Endothelial cell of umbilical vein (primary cell): ENCODE measurements around the gene RPS6KL1.

ENCODE experiments used
- CTCF ChIP-seq, 2 donors: IDR thresholded peaks; 1 replicate in 1 of 2; 2 replicates in 1 of 2; pipeline ENCODE4 v1.5.1; 2011; ENCODE audit warnings: low read length in 2 of 2, mild to moderate bottlenecking in 2 of 2, moderate library complexity in 2 of 2, control low read depth in 1 of 2, inconsistent platforms in 1 of 2, low read depth in 1 of 2; ENCODE audit not compliant: insufficient read depth in 1 of 2; ENCODE audit errors: extremely low read depth in 1 of 2
- EZH2 ChIP-seq: IDR thresholded peaks from 2 replicates; pipeline ENCODE4 v1.6.1; 2012; ENCODE audit warnings: borderline replicate concordance, low read depth, mild to moderate bottlenecking, moderate library complexity, low read length, inconsistent platforms; ENCODE audit not compliant: severe bottlenecking
- FOS ChIP-seq: IDR thresholded peaks from 2 replicates; pipeline ENCODE4 v1.6.1; 2011; ENCODE audit warnings: mild to moderate bottlenecking, low read length, moderate library complexity, borderline replicate concordance; ENCODE audit not compliant: insufficient read depth
- JUN ChIP-seq: IDR thresholded peaks from 2 replicates; pipeline ENCODE4 v1.6.1; 2011; ENCODE audit warnings: borderline replicate concordance, low read depth; ENCODE audit not compliant: insufficient read length, insufficient read depth
- MYC ChIP-seq: IDR thresholded peaks from one replicate; pipeline ENCODE4 v1.6.1; 2011; ENCODE audit warnings: mild to moderate bottlenecking, low read depth, low read length
- POLR2A ChIP-seq: IDR thresholded peaks from 2 replicates; pipeline ENCODE4 v1.6.1; 2012; ENCODE audit warnings: low read depth, mild to moderate bottlenecking, control low read depth, low read length
- POLR2AphosphoS5 ChIP-seq: IDR thresholded peaks from 2 replicates; pipeline ENCODE4 v1.6.1; 2012; ENCODE audit warnings: low read depth, mild to moderate bottlenecking, control low read depth, low read length, moderate library complexity; ENCODE audit not compliant: insufficient read depth
- TF ChIP-seq, protein P1 (sequence below): IDR thresholded peaks from 2 replicates; pipeline ENCODE4 v1.6.1; 2011; ENCODE audit not compliant: insufficient read depth, insufficient read length

GRCh38 chr14:74918380-74918779, 4.7 kb downstream of the RPS6KL1 start:
- TF ChIP-seq CTCF (IDR thresholded peaks at IDR 0.05; ENCODE audit: extremely low read depth in 1 of 2, insufficient read depth in 1 of 2, low read depth in 1 of 2, low read length in 2 of 2) (no peak), POLR2AphosphoS5 (no peak), FOS (no peak), POLR2A (no peak), EZH2 (no peak), JUN (no peak), MYC (no peak)
- TF ChIP-seq, protein P1, sequence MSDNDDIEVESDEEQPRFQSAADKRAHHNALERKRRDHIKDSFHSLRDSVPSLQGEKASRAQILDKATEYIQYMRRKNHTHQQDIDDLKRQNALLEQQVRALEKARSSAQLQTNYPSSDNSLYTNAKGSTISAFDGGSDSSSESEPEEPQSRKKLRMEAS: no peak
